Measurements from ENCODE around the gene TSPAN9.
A peak's percentile ranks its signal among the peaks of the same experiment; 100 is the strongest.

Gene TSPAN9

GRCh38 chr12:3103806-3104205, 26.6 kb downstream of the TSPAN9 start:
- no peak for DNase-seq

- DNase-seq, result no peak
Measured at GRCh38 chr12:3105690-3106479, 28.7 kb downstream of the TSPAN9 start.

- DNase-seq, result no peak
Measured at GRCh38 chr12:3106579-3106978, 29.4 kb downstream of the TSPAN9 start.

GRCh38 chr12:3107071-3107583, 29.9 kb downstream of the TSPAN9 start:
- peak; percentile 26 for DNase-seq

- no peak for DNase-seq
Measured at GRCh38 chr12:3107954-3108353, 30.8 kb downstream of the TSPAN9 start.

- DNase-seq, result no peak
Measured at GRCh38 chr12:3110578-3110977, 33.4 kb downstream of the TSPAN9 start.

GRCh38 chr12:3113671-3114325, 36.6 kb downstream of the TSPAN9 start:
- no peak for DNase-seq

- DNase-seq, result no peak
Measured at GRCh38 chr12:3114671-3115070, 37.5 kb downstream of the TSPAN9 start.

GRCh38 chr12:3115078-3115477, 37.9 kb downstream of the TSPAN9 start:
- no peak for DNase-seq

- DNase-seq, result no peak
Measured at GRCh38 chr12:3116106-3116844, 39.1 kb downstream of the TSPAN9 start.

- no peak for DNase-seq
Measured at GRCh38 chr12:3117144-3117581, 40.0 kb downstream of the TSPAN9 start.

GRCh38 chr12:3117591-3118015, 40.4 kb downstream of the TSPAN9 start:
- DNase-seq, result peak; percentile 58

- no peak for DNase-seq
Measured at GRCh38 chr12:3119192-3119755, 42.1 kb downstream of the TSPAN9 start.

- DNase-seq, result no peak
Measured at GRCh38 chr12:3119756-3120601, 42.8 kb downstream of the TSPAN9 start.

GRCh38 chr12:3120701-3121100, 43.5 kb downstream of the TSPAN9 start:
- DNase-seq, result no peak

GRCh38 chr12:3122841-3123678, 45.9 kb downstream of the TSPAN9 start:
- peak; percentile 73 for DNase-seq

GRCh38 chr12:3123729-3124128, 46.5 kb downstream of the TSPAN9 start:
- no peak for DNase-seq

GRCh38 chr12:3124917-3125316, 47.7 kb downstream of the TSPAN9 start:
- DNase-seq, result no peak

GRCh38 chr12:3125674-3126073, 48.5 kb downstream of the TSPAN9 start:
- DNase-seq, result no peak

- no peak for DNase-seq
Measured at GRCh38 chr12:3127832-3128231, 50.7 kb downstream of the TSPAN9 start.

All from amniotic stem cell (primary cell).